Measurements from ENCODE around the gene KLF11.

KLF11 gene

GRCh38 chr2:10035053-10035422, 8.3 kb upstream of the KLF11 start:
- H3K9me3 ChIP-seq (ENCODE audit: insufficient read depth, low read depth, low read length), result no peaks in the 10 kb centered on the region
- no peak overlapping the region for H2AFZ ChIP-seq (ENCODE audit: low read length)
- H3K36me3 ChIP-seq (ENCODE audit: insufficient read depth, low read length), result no peaks in the 10 kb centered on the region
- H3K9ac ChIP-seq (ENCODE audit: low read depth, low read length, poor library complexity, severe bottlenecking), result no peak overlapping the region
- H3K4me2 ChIP-seq (ENCODE audit: low read depth, low read length, poor library complexity, severe bottlenecking), result no peak overlapping the region
- no peaks in the 10 kb centered on the region for H3F3A ChIP-seq (ENCODE audit: low read depth)
- no peak overlapping the region for H3K4me3 ChIP-seq (ENCODE audit: low read length, poor library complexity, severe bottlenecking)
- no peaks in the 10 kb centered on the region for H3K27me3 ChIP-seq (ENCODE audit: insufficient read depth, low read length, poor library complexity, severe bottlenecking)
- H4K20me1 ChIP-seq (ENCODE audit: insufficient read depth, low read length, poor library complexity, severe bottlenecking), result no peaks in the 10 kb centered on the region
- peaks cover 4% of the 10 kb centered on the region for H3K4me1 ChIP-seq (ENCODE audit: insufficient read depth, low read length, poor library complexity, severe bottlenecking)
- no peaks in the 10 kb centered on the region for H3K9me2 ChIP-seq (replicated peaks; ENCODE audit: low read depth, low read length)
- H3K79me2 ChIP-seq (ENCODE audit: insufficient read depth, low read length), result no peaks in the 10 kb centered on the region
- TF ChIP-seq EZH2phosphoT487 (IDR thresholded peaks at IDR 0.05; ENCODE audit: borderline replicate concordance) (no peak), CTCF (conservative IDR thresholded peaks at IDR 0.05; ENCODE audit: low read length) (no peak)

- no peak overlapping the region for H3K9ac ChIP-seq (ENCODE audit: low read depth, low read length, poor library complexity, severe bottlenecking)
- no peak overlapping the region for H3K4me3 ChIP-seq (ENCODE audit: low read length, poor library complexity, severe bottlenecking)
- no peaks in the 10 kb centered on the region for H4K20me1 ChIP-seq (ENCODE audit: insufficient read depth, low read length, poor library complexity, severe bottlenecking)
- H3K4me1 ChIP-seq (ENCODE audit: insufficient read depth, low read length, poor library complexity, severe bottlenecking), result peaks cover 4% of the 10 kb centered on the region
- H2AFZ ChIP-seq (ENCODE audit: low read length), result no peak overlapping the region
- no peaks in the 10 kb centered on the region for H3F3A ChIP-seq (ENCODE audit: low read depth)
- no peaks in the 10 kb centered on the region for H3K36me3 ChIP-seq (ENCODE audit: insufficient read depth, low read length)
- no peaks in the 10 kb centered on the region for H3K79me2 ChIP-seq (ENCODE audit: insufficient read depth, low read length)
- no peaks in the 10 kb centered on the region for H3K9me2 ChIP-seq (replicated peaks; ENCODE audit: low read depth, low read length)
- no peak overlapping the region for H3K4me2 ChIP-seq (ENCODE audit: low read depth, low read length, poor library complexity, severe bottlenecking)
- no peak for TF ChIP-seq CTCF (conservative IDR thresholded peaks at IDR 0.05; ENCODE audit: low read length)
- no peak for TF ChIP-seq EZH2phosphoT487 (IDR thresholded peaks at IDR 0.05; ENCODE audit: borderline replicate concordance)
- H3K9me3 ChIP-seq (ENCODE audit: insufficient read depth, low read depth, low read length), result no peaks in the 10 kb centered on the region
- H3K27me3 ChIP-seq (ENCODE audit: insufficient read depth, low read length, poor library complexity, severe bottlenecking), result no peaks in the 10 kb centered on the region
Measured at GRCh38 chr2:10035633-10036032, 7.7 kb upstream of the KLF11 start.

GRCh38 chr2:10036095-10036884, 7.1 kb upstream of the KLF11 start:
- no peaks in the 10 kb centered on the region for H3F3A ChIP-seq (ENCODE audit: low read depth)

More at GRCh38 chr2:10036095-10036884, 7.1 kb upstream of the KLF11 start:
- TF ChIP-seq CTCF (conservative IDR thresholded peaks at IDR 0.05; ENCODE audit: low read length), result peak; percentile 62
- no peak for TF ChIP-seq EZH2phosphoT487 (IDR thresholded peaks at IDR 0.05; ENCODE audit: borderline replicate concordance)
- Histone ChIP-seq H3K36me3 (ENCODE audit: insufficient read depth, low read length) (no peaks in the 10 kb centered on the region), H2AFZ (ENCODE audit: low read length) (no peak overlapping the region), H4K20me1 (ENCODE audit: insufficient read depth, low read length, poor library complexity, severe bottlenecking) (no peaks in the 10 kb centered on the region), H3K79me2 (ENCODE audit: insufficient read depth, low read length) (no peaks in the 10 kb centered on the region), H3K4me2 (ENCODE audit: low read depth, low read length, poor library complexity, severe bottlenecking) (no peak overlapping the region), H3K27me3 (ENCODE audit: insufficient read depth, low read length, poor library complexity, severe bottlenecking) (no peaks in the 10 kb centered on the region), H3K4me1 (ENCODE audit: insufficient read depth, low read length, poor library complexity, severe bottlenecking) (peaks cover 4% of the 10 kb centered on the region), H3K4me3 (ENCODE audit: low read length, poor library complexity, severe bottlenecking) (no peak overlapping the region), H3K9ac (ENCODE audit: low read depth, low read length, poor library complexity, severe bottlenecking) (no peak overlapping the region), H3K9me2 (replicated peaks; ENCODE audit: low read depth, low read length) (no peaks in the 10 kb centered on the region), H3K9me3 (ENCODE audit: insufficient read depth, low read depth, low read length) (no peaks in the 10 kb centered on the region)

Data from Loucy (cell line).